ENCODE data around the gene CALCOCO2.

GRCh38 chr17:48873696-48874443 lies 43.0 kb downstream of the CALCOCO2 start:
- TF ChIP-seq GATA2 (IDR thresholded peaks at IDR 0.05; ENCODE audit: low read depth, low read length), result no peak
- no peak for TF ChIP-seq GATA3 (IDR thresholded peaks at IDR 0.05; ENCODE audit: low read depth, low read length)

All from SH-SY5Y (cell line).